Memory B cell (primary cell): Measurements from ENCODE around the gene HMOX1.

Source experiments
- ATAC-seq: fragments of 150-1000 bp; cut with Tn5 transposase; 2 replicates; pipeline ENCODE4 v1.10.0; 2021; ENCODE audit warnings: low read depth, mild to moderate bottlenecking, moderate library complexity
- DNase-seq, 2 donors: peaks; one replicate each; pipeline ENCODE4 v3.0.0; 2022; ENCODE audit warnings: low spot score in 2 of 2
- H3K27ac Mint-ChIP-seq: one replicate; pipeline ENCODE4 v1.8.0; 2022; ENCODE audit warnings: mild to moderate bottlenecking, moderate library complexity, mixed read lengths
- H3K27me3 Mint-ChIP-seq: one replicate; pipeline ENCODE4 v1.8.0; 2022; ENCODE audit warnings: mixed read lengths
- H3K36me3 Mint-ChIP-seq: one replicate; pipeline ENCODE4 v1.8.0; 2022; ENCODE audit warnings: mild to moderate bottlenecking, mixed read lengths
- H3K4me1 Mint-ChIP-seq: one replicate; pipeline ENCODE4 v1.8.0; 2022; ENCODE audit warnings: mixed read lengths
- H3K4me3 Mint-ChIP-seq: one replicate; pipeline ENCODE4 v1.8.0; 2022; ENCODE audit warnings: mild to moderate bottlenecking, moderate library complexity, mixed read lengths
- H3K9me3 Mint-ChIP-seq: one replicate; pipeline ENCODE4 v1.8.0; 2022; ENCODE audit warnings: mixed read lengths

The HMOX1 gene

DNA sequence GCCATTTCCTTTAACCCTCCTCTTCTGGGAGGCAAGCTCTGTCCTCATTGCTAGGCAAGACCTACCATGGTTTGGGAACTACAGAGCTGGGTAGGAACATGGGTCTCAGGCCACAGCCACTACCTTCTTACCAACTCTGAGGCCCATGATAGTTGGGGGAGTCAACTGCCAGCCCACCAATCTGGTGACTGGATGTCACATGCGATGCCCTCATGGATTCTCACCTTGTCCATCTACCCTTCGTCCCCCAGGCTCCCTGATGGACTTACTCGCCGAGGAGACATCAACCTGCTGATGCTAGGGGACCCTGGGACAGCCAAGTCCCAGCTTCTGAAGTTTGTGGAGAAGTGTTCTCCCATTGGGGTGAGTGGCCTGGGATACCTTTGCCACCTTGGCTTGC is 32.7 kb downstream of the HMOX1 start:
- ATAC-seq (no peak), DNase-seq (no peak)
- Mint-ChIP-seq H3K9me3 (no peaks in the 10 kb centered on the region), H3K4me3 (no peak overlapping the region), H3K4me1 (peaks cover 24% of the 10 kb centered on the region), H3K36me3 (peaks cover 27% of the 10 kb centered on the region), H3K27ac (peak overlapping the region; percentile 53), H3K27me3 (no peaks in the 10 kb centered on the region)

DNA sequence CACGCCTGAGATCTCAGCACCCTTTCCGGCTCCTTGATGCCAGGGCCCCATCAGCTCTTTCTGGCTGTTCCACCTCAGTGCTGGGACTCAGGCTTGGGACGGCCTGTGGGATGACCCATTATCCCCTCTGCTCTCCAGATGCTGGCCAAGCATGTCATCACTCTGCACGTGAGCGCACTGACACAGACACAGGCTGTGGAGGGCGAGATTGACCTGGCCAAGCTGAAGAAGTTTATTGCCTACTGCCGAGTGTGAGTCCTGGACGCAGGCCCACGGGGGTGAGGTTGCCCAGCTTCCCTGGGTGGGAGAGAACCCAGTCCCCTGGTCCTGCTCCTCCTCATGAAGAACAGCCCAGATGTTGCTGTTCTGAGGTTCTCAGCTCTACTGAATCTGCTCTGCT is 36.7 kb downstream of the HMOX1 start:
- no peak overlapping the region for H3K27ac Mint-ChIP-seq
- no peaks in the 10 kb centered on the region for H3K9me3 Mint-ChIP-seq
- no peaks in the 10 kb centered on the region for H3K27me3 Mint-ChIP-seq
- H3K4me1 Mint-ChIP-seq, result peaks cover 2% of the 10 kb centered on the region
- DNase-seq, result no peak
- ATAC-seq, result no peak
- no peak overlapping the region for H3K4me3 Mint-ChIP-seq
- H3K36me3 Mint-ChIP-seq, result peaks cover 30% of the 10 kb centered on the region

DNA sequence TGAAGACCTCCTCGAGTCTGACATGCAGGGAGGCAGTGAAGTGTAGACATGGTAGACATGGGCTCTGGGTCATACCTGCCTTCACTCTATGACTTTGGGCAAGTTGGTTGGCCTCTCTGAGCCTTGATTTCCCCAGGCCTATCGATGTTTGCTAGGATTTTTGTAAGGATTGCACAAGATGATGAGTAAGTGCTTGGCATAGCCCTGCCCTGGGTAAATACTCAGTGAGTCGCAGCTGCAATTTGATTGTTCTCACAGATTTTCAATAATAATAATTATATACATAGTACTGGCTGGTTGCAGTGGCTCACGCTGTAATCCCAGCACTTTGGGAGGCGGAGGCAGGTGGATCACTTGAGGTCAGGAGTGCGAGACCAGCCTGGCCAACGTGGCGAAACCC is 37.2 kb downstream of the HMOX1 start:
- H3K4me3 Mint-ChIP-seq, result no peak overlapping the region
- no peak for ATAC-seq
- H3K36me3 Mint-ChIP-seq, result peaks cover 34% of the 10 kb centered on the region
- H3K9me3 Mint-ChIP-seq, result no peaks in the 10 kb centered on the region
- H3K4me1 Mint-ChIP-seq, result peaks cover 2% of the 10 kb centered on the region
- DNase-seq, result no peak
- H3K27me3 Mint-ChIP-seq, result no peaks in the 10 kb centered on the region
- no peak overlapping the region for H3K27ac Mint-ChIP-seq

DNA sequence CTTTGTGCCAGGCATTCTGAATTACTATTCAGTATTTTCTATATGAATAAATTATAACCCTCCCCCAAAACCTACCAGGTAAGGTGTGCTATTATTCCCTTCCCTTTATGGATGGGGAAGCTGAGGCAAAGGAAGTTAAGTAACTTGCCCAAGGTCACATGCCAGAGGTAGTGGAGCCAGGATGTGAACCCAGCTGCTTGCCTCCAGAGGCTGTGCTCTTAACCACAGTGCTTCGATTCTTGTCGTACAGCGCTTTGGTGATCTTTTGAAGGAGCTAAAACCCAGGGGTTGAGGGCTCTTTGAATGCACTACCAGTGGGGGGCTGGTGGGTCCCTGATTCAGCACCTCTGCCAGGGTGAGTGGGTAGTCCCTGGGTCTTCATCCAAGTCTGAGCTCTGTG is 37.8 kb downstream of the HMOX1 start:
- no peak overlapping the region for H3K27ac Mint-ChIP-seq
- ATAC-seq, result no peak
- no peaks in the 10 kb centered on the region for H3K9me3 Mint-ChIP-seq
- H3K36me3 Mint-ChIP-seq, result peaks cover 36% of the 10 kb centered on the region
- no peak for DNase-seq
- H3K4me1 Mint-ChIP-seq, result peaks cover 2% of the 10 kb centered on the region
- no peaks in the 10 kb centered on the region for H3K27me3 Mint-ChIP-seq
- no peak overlapping the region for H3K4me3 Mint-ChIP-seq

DNA sequence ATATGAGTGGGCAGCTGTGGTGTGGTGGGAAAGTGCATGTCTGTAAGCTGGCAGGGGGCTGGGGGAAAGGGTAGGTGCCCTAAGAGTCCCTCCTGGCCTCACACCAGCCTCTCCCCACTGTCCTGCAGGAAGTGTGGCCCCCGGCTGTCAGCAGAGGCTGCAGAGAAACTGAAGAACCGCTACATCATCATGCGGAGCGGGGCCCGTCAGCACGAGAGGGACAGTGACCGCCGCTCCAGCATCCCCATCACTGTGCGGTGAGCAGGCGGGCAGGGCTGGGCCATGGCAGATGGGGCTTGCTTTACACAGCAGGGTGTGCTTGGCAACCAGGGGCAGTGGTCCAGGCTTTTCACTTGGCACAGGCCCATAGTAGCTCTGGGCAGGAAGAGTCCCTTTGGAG is 38.9 kb downstream of the HMOX1 start:
- Mint-ChIP-seq H3K36me3 (peaks cover 41% of the 10 kb centered on the region), H3K4me3 (no peak overlapping the region), H3K4me1 (peaks cover 3% of the 10 kb centered on the region), H3K27me3 (no peaks in the 10 kb centered on the region), H3K27ac (no peak overlapping the region), H3K9me3 (no peaks in the 10 kb centered on the region)
- ATAC-seq (no peak), DNase-seq (no peak)

DNA sequence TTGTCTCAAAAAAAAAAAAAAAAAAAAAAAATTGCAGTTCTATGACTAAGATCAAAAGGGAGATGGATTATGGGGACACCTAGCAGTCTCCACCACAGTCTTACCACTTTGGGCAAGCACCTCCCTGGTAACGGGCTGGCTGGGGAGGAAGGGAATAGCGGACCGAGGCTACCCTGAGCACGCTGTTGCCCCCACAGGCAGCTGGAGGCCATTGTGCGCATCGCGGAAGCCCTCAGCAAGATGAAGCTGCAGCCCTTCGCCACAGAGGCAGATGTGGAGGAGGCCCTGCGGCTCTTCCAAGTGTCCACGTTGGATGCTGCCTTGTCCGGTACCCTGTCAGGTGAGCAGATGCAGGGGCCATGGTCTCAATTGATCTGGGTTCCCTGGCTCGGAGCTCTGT is 40.2 kb downstream of the HMOX1 start:
- Mint-ChIP-seq H3K9me3 (no peaks in the 10 kb centered on the region), H3K4me3 (no peak overlapping the region), H3K27me3 (no peaks in the 10 kb centered on the region), H3K36me3 (peaks cover 43% of the 10 kb centered on the region), H3K4me1 (peaks cover 5% of the 10 kb centered on the region), H3K27ac (no peak overlapping the region)
- ATAC-seq, result no peak
- no peak for DNase-seq

DNA sequence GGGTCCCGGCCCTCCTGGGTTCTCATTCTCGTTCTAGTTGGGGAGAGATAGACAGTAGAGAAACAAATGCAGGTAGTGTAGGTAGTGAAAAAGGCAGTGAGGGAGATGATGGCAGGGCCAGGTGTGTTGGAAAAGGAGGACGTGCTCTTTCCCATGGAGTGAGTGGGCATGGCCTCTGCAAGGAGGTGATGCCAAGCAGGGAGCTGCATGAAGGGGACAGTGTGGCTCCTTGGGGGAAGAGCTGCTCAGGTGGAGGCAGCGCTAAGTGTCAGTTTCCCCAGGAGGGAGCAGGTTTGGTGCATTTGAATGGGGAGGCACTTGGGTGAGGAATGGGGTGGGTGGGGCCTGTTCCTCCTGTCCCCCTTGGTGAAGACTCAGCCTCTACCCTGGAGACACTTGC is 41.2 kb downstream of the HMOX1 start:
- no peak overlapping the region for H3K27ac Mint-ChIP-seq
- no peaks in the 10 kb centered on the region for H3K9me3 Mint-ChIP-seq
- peaks cover 37% of the 10 kb centered on the region for H3K36me3 Mint-ChIP-seq

DNA sequence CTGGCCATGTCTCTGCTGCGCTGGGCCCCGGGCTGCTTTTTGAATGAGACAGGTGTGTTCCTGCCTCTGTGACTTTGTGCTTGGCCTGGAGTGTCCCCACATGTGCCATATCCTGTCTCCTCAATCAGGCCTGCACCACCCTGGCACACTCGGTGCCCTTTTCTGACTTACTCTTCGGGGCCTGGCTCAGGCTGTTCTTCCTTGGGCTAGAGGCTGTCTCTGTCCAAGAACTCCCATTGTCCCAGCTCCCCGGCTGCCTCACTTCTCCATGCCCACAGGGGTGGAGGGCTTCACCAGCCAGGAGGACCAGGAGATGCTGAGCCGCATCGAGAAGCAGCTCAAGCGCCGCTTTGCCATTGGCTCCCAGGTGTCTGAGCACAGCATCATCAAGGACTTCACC is 42.0 kb downstream of the HMOX1 start:
- Mint-ChIP-seq H3K4me1 (peaks cover 5% of the 10 kb centered on the region), H3K27ac (peak overlapping the region; percentile 53), H3K36me3 (peaks cover 33% of the 10 kb centered on the region), H3K9me3 (no peaks in the 10 kb centered on the region), H3K4me3 (no peak overlapping the region), H3K27me3 (no peaks in the 10 kb centered on the region)
- no peak for DNase-seq
- ATAC-seq, result no peak

More for the DNA sequence above, 41.2 kb downstream of the HMOX1 start:
- no peak overlapping the region for H3K4me3 Mint-ChIP-seq
- no peak for DNase-seq
- peaks cover 5% of the 10 kb centered on the region for H3K4me1 Mint-ChIP-seq
- no peaks in the 10 kb centered on the region for H3K27me3 Mint-ChIP-seq
- no peak for ATAC-seq

DNA sequence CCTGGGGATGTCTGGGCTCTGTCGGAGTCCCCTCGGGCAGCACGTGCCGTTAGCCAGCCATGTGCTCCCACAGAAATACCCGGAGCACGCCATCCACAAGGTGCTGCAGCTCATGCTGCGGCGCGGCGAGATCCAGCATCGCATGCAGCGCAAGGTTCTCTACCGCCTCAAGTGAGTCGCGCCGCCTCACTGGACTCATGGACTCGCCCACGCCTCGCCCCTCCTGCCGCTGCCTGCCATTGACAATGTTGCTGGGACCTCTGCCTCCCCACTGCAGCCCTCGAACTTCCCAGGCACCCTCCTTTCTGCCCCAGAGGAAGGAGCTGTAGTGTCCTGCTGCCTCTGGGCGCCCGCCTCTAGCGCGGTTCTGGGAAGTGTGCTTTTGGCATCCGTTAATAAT is 43.2 kb downstream of the HMOX1 start:
- peaks cover 5% of the 10 kb centered on the region for H3K4me1 Mint-ChIP-seq
- no peak for ATAC-seq
- no peak overlapping the region for H3K4me3 Mint-ChIP-seq
- no peak for DNase-seq
- H3K36me3 Mint-ChIP-seq, result peaks cover 32% of the 10 kb centered on the region
- H3K9me3 Mint-ChIP-seq, result no peaks in the 10 kb centered on the region
- no peaks in the 10 kb centered on the region for H3K27me3 Mint-ChIP-seq
- no peak overlapping the region for H3K27ac Mint-ChIP-seq

DNA sequence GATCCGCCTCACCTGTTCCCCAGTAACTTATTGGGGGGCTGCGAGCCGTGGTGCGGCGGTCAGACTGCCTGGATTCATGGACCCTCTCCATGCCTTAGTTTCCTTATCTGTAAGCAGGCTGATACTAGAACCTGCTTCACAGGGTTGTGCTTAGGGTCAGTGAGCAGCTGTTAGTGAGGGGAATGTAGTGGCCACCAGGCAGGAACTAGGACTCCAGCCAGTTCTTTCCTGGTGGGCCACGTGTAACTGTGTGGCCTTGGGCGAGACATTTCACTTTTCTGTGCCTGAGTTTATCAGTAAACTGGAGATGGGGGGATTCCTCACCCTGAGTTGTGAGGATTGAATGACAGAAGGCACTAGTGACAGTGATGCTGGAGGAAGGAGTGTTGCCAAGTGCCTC is 43.9 kb downstream of the HMOX1 start:
- Mint-ChIP-seq H3K27me3 (no peaks in the 10 kb centered on the region), H3K4me1 (peaks cover 5% of the 10 kb centered on the region), H3K4me3 (no peak overlapping the region), H3K36me3 (peaks cover 27% of the 10 kb centered on the region), H3K9me3 (no peaks in the 10 kb centered on the region), H3K27ac (no peak overlapping the region)
- DNase-seq, result no peak
- no peak for ATAC-seq

DNA sequence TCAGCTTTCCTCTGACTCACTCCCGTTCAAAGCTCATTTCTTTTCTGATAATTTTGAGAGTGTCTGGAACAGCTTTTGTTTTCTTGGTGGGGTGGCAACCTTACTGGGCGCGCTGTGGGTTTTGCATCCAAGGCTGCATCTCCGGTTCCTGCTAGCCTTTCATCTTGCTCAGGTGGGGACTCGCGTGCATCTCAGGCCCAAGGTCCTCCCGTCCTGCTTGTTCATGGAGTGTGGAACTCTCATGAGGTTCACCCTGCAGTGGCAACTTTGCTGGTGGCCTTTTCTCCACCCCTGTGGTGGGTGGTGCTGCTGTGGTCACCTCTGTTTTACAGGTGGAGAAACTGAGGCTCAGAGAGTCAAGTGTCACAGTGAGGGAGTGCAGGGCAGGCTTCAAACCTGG is 44.6 kb downstream of the HMOX1 start:
- DNase-seq (no peak), ATAC-seq (no peak)
- Mint-ChIP-seq H3K4me1 (peaks cover 5% of the 10 kb centered on the region), H3K4me3 (no peak overlapping the region), H3K27ac (no peak overlapping the region), H3K36me3 (peaks cover 29% of the 10 kb centered on the region), H3K9me3 (no peaks in the 10 kb centered on the region), H3K27me3 (no peaks in the 10 kb centered on the region)

DNA sequence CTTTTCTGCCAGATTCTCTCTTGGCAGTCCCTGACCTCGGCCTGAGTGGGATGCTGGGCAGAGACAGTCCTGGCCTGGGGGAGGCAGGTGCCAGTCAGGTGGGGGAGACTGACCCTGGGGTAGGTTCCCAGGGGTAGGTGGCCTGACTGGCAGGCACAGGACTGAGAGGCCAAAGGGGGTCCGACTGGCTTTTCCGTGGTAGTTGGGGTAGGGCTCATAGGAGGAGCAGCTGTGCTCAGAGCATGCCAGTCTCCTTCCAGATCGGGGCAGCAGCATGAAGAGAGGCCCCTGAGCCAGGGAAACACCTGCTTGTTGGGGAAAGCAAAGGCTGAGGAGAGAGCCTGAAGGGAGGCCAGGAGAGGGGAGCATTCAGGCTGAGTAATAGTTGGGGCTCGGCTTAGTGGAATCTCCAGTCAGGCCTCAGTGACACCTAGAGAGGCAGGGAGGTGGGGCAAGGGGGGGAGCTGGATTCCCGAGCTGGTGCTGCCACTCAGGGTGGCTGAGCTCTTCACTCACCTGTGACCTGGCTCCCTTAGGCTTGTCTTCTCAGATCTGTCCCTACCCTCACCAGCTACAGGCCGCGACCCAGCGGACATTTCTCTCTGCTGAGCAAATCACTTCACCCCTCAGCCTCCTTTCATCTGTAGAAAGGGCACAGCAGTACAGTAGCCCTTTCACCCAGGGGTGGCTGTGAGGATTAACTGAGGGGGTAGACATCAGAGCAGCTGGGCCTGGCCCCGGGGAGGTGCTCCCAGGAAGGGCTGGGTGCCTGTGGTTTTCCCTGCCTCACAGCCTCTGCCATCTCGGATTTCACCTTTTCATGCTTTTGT is 45.3 kb downstream of the HMOX1 start:
- Mint-ChIP-seq H3K4me1 (peaks cover 5% of the 10 kb centered on the region), H3K27ac (no peak overlapping the region), H3K27me3 (no peaks in the 10 kb centered on the region), H3K4me3 (no peak overlapping the region), H3K36me3 (peaks cover 29% of the 10 kb centered on the region), H3K9me3 (no peaks in the 10 kb centered on the region)
- ATAC-seq (no peak), DNase-seq (no peak)

DNA sequence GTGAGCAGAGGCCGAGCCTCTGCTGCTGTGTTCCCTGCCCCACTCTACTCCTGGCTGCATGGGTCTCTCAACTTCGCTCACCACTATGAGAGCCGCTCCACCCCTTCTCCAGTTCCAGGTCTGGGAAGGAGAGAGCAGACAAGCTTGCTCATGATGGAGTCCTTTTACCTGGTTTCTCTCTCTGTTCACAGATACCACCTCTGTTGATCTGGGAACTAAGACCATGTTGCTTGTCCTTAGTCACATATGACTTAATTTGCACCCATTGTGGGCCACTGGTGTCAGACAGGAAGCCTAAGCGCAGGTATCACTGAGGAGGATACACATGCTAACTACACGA is 45.9 kb downstream of the HMOX1 start:
- no peaks in the 10 kb centered on the region for H3K27me3 Mint-ChIP-seq
- H3K4me3 Mint-ChIP-seq, result no peak overlapping the region
- ATAC-seq, result no peak
- DNase-seq, result no peak
- no peak overlapping the region for H3K27ac Mint-ChIP-seq
- H3K36me3 Mint-ChIP-seq, result peaks cover 27% of the 10 kb centered on the region
- peaks cover 5% of the 10 kb centered on the region for H3K4me1 Mint-ChIP-seq
- H3K9me3 Mint-ChIP-seq, result no peaks in the 10 kb centered on the region

DNA sequence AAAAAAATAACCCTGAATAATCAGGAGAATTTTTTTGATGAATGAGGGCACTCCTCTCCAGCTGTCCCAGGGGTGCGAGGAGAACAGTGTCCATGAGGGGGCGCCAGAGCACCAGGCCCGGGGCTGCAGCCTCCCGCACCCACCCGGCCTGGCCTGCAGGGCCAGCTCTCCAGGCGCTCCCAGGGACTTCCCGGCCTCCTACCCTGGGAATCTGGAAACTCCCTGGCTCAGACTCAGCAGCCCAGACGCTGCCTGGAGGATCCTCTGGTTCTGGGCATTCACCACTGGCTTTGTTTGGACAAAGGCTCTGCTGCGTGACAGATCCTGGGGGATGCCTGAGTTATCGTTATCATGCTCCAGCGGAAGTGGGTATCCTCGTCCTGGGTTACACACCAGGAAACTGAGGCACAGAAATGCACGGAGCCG is 50.0 kb downstream of the HMOX1 start:
- Mint-ChIP-seq H3K9me3 (no peaks in the 10 kb centered on the region), H3K27ac (no peak overlapping the region), H3K27me3 (no peaks in the 10 kb centered on the region), H3K4me1 (peaks cover 2% of the 10 kb centered on the region), H3K36me3 (peaks cover 24% of the 10 kb centered on the region), H3K4me3 (no peak overlapping the region)
- DNase-seq (peak; percentile 63 to 74), ATAC-seq (peak; percentile 85)

DNA sequence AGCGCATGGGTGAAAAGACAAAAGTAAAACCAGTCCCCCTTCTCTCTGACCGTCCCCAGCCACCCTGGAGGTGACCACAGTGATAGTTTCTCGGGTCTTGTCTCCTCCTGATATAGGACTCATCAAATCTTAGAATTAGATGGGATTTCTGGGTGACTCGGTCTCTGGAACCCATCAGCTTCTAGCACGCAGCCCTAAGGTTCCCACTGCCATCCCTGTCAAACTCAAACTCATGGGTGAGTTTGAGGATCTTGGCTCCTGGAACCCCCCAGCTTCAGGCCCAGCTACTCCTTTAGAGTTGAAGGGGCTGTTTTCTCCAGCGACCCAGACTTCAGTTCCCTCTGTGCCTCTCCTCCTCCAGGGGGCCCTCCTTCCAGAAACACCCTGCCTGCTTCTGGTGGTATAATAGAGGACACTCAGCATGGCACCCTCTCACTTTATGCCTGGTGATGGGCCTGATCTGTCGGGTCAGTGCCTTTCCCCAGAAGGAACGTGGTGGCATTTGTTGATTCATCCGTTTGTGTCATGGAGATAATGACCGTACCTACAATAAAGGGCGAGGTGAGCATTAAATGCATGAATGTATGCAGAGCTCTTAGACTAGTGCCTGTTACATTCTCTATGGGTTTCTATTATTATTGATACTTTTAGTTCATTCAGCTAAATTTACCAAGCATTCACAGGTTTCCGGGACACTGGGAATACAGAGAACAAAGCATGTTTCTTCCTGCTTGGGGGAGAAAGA is 50.8 kb downstream of the HMOX1 start:
- H3K4me3 Mint-ChIP-seq, result no peak overlapping the region
- no peaks in the 10 kb centered on the region for H3K9me3 Mint-ChIP-seq
- ATAC-seq (no peak), DNase-seq (no peak)
- no peak overlapping the region for H3K27ac Mint-ChIP-seq
- H3K36me3 Mint-ChIP-seq, result peaks cover 29% of the 10 kb centered on the region
- no peaks in the 10 kb centered on the region for H3K27me3 Mint-ChIP-seq
- H3K4me1 Mint-ChIP-seq, result peaks cover 4% of the 10 kb centered on the region
